GM20000 (cell line): ENCODE results near the gene SNX32.

ENCODE experiments used
- DNase-seq: peaks from one replicate; pipeline ENCODE4 v3.0.0; 2012; ENCODE audit warnings: low spot score
- CTCF ChIP-seq: IDR thresholded peaks from 2 replicates; pipeline ENCODE4 v1.5.1; 2012; ENCODE audit warnings: mild to moderate bottlenecking, control low read depth; ENCODE audit errors: extremely low read depth, missing control alignments

The SNX32 gene

GRCh38 chr11:65864706-65865471 lies 31.1 kb downstream of the SNX32 start:
- DNase-seq: no peak
- no peak for TF ChIP-seq CTCF

GRCh38 chr11:65865550-65866172 lies 31.9 kb downstream of the SNX32 start:
- no peak for TF ChIP-seq CTCF
- no peak for DNase-seq

GRCh38 chr11:65866509-65867283 lies 32.9 kb downstream of the SNX32 start:
- no peak for TF ChIP-seq CTCF

GRCh38 chr11:65867284-65868071 lies 33.7 kb downstream of the SNX32 start:
- no peak for TF ChIP-seq CTCF
- no peak for DNase-seq

More at GRCh38 chr11:65866509-65867283, 32.9 kb downstream of the SNX32 start:
- no peak for DNase-seq

- TF ChIP-seq CTCF: no peak
- no peak for DNase-seq
Observed at GRCh38 chr11:65868076-65868667, 34.4 kb downstream of the SNX32 start.

- TF ChIP-seq CTCF: no peak
- no peak for DNase-seq
Observed at GRCh38 chr11:65868907-65869306, 35.1 kb downstream of the SNX32 start.
